RWPE2 (cell line): ENCODE measurements around the gene ITSN1.
"Not testable (repeated sequence)": the region's sequence is repeated elsewhere in the genome, so short reads cannot be mapped to it uniquely, and the experiment has no call there.

Experiments used
- ATAC-seq: fragments of 200-7000 bp; cut with Tn5 transposase; 3 replicates; pipeline ENCODE4 v1.9.1; 2021; ENCODE audit warnings: low read depth
- DNase-seq: peaks from one replicate; pipeline ENCODE4 v3.0.0-alpha.2; 2020; ENCODE audit warnings: low spot score
- H3K27ac ChIP-seq: fragments of 450-650 bp; 2 replicates; pipeline ENCODE4 v1.5.1; 2017; ENCODE audit warnings: mild to moderate bottlenecking; ENCODE audit not compliant: poor library complexity, severe bottlenecking
- H3K27me3 ChIP-seq: fragments of 250-450 bp; sonication (Bioruptor Pico); 2 replicates; pipeline ENCODE4 v1.5.1; 2021; ENCODE audit warnings: mild to moderate bottlenecking, moderate library complexity; ENCODE audit not compliant: insufficient read depth, poor library complexity, severe bottlenecking
- H3K36me3 ChIP-seq: fragments of 250-450 bp; sonication (Bioruptor Pico); 2 replicates; pipeline ENCODE4 v1.5.1; 2020; ENCODE audit warnings: low read depth, mild to moderate bottlenecking, moderate library complexity
- H3K4me1 ChIP-seq: fragments of 250-450 bp; sonication (Bioruptor Pico); 2 replicates; pipeline ENCODE4 v1.5.1; 2021; ENCODE audit warnings: mild to moderate bottlenecking, moderate library complexity; ENCODE audit not compliant: insufficient read depth, poor library complexity, severe bottlenecking
- H3K4me3 ChIP-seq: fragments of 250-450 bp; sonication (Bioruptor Pico); 2 replicates; pipeline ENCODE4 v1.5.1; 2021; ENCODE audit warnings: mild to moderate bottlenecking, moderate library complexity; ENCODE audit not compliant: severe bottlenecking
- H3K9me3 ChIP-seq: fragments of 250-450 bp; sonication (Bioruptor Pico); 2 replicates; pipeline ENCODE4 v1.5.1; 2021; ENCODE audit warnings: mild to moderate bottlenecking, moderate library complexity; ENCODE audit not compliant: severe bottlenecking
- CTCF ChIP-seq: fragments of 450-650 bp; IDR thresholded peaks from one replicate; pipeline ENCODE4 v1.5.1; 2017; ENCODE audit warnings: mild to moderate bottlenecking, moderate library complexity; ENCODE audit not compliant: poor library complexity, severe bottlenecking

The ITSN1 gene

GRCh38 chr21:33858667-33859372 is 216.5 kb downstream of the ITSN1 start:
- ATAC-seq (no peak), DNase-seq (no peak)
- H3K4me3 ChIP-seq, result no peak overlapping the region
- H3K27me3 ChIP-seq, result no peaks in the 10 kb centered on the region
- H3K9me3 ChIP-seq, result no peaks in the 10 kb centered on the region
- no peaks in the 10 kb centered on the region for H3K36me3 ChIP-seq
- no peak for TF ChIP-seq CTCF
- no peak overlapping the region for H3K27ac ChIP-seq
- peaks cover 13% of the 10 kb centered on the region for H3K4me1 ChIP-seq

GRCh38 chr21:33859373-33860102 is 217.2 kb downstream of the ITSN1 start:
- H3K27me3 ChIP-seq, result no peaks in the 10 kb centered on the region
- no peaks in the 10 kb centered on the region for H3K36me3 ChIP-seq
- no peaks in the 10 kb centered on the region for H3K9me3 ChIP-seq
- peaks cover 6% of the 10 kb centered on the region for H3K4me1 ChIP-seq
- no peak for TF ChIP-seq CTCF
- no peak overlapping the region for H3K4me3 ChIP-seq
- H3K27ac ChIP-seq, result no peak overlapping the region
- DNase-seq (no peak), ATAC-seq (no peak)

GRCh38 chr21:33860332-33860879 is 218.1 kb downstream of the ITSN1 start:
- H3K36me3 ChIP-seq, result no peaks in the 10 kb centered on the region
- no peak overlapping the region for H3K4me3 ChIP-seq
- H3K27me3 ChIP-seq, result no peaks in the 10 kb centered on the region
- ATAC-seq (no peak), DNase-seq (no peak)
- no peak overlapping the region for H3K27ac ChIP-seq
- H3K4me1 ChIP-seq, result no peaks in the 10 kb centered on the region
- no peaks in the 10 kb centered on the region for H3K9me3 ChIP-seq
- TF ChIP-seq CTCF, result no peak

GRCh38 chr21:33861125-33861524 is 218.8 kb downstream of the ITSN1 start:
- no peak for TF ChIP-seq CTCF
- no peaks in the 10 kb centered on the region for H3K9me3 ChIP-seq
- no peak overlapping the region for H3K27ac ChIP-seq
- no peaks in the 10 kb centered on the region for H3K4me1 ChIP-seq
- H3K27me3 ChIP-seq, result no peaks in the 10 kb centered on the region
- no peak overlapping the region for H3K4me3 ChIP-seq
- no peak for ATAC-seq
- no peak for DNase-seq
- no peaks in the 10 kb centered on the region for H3K36me3 ChIP-seq

GRCh38 chr21:33863191-33863590 is 220.9 kb downstream of the ITSN1 start:
- DNase-seq, H3K9me3 ChIP-seq, H3K4me1 ChIP-seq, H3K4me3 ChIP-seq, H3K36me3 ChIP-seq, H3K27ac ChIP-seq, ATAC-seq, H3K27me3 ChIP-seq: not testable (repeated sequence)
